GM23338 (cell line): ENCODE measurements around the gene SNCB. TPM values are rescaled to one million over a fixed set of nuclear protein-coding genes. Genes with fewer than 3 reads are reported as not detected.

Source experiments
- ATAC-seq: fragments of 200-7000 bp; cut with Tn5 transposase; 3 replicates; pipeline ENCODE4 v1.9.1; 2020
- DNase-seq: peaks from one replicate; pipeline ENCODE4 v3.0.0-alpha.2; 2015; ENCODE audit warnings: low spot score
- H2AFZ ChIP-seq: fragments of 200-600 bp; sonication (generic); 2 replicates; pipeline ENCODE4 v1.8.0; 2016; ENCODE audit warnings: antibody characterized with exemption, mild to moderate bottlenecking, moderate library complexity
- H3F3A ChIP-seq: fragments of 200-600 bp; sonication (generic); replicated peaks from 2 replicates; pipeline ENCODE4 v1.8.0; 2017; ENCODE audit warnings: antibody characterized with exemption, mixed run types, low read depth
- H3K27ac ChIP-seq: fragments of 200-600 bp; sonication (generic); 2 replicates; pipeline ENCODE4 v1.6.1; 2016; ENCODE audit warnings: low read depth
- H3K27me3 ChIP-seq: fragments of 200-600 bp; sonication (generic); 2 replicates; pipeline ENCODE4 v1.8.0; 2016; ENCODE audit warnings: mild to moderate bottlenecking, mixed run types, moderate library complexity; ENCODE audit not compliant: insufficient read depth
- H3K36me3 ChIP-seq: fragments of 200-600 bp; sonication (generic); 2 replicates; pipeline ENCODE4 v1.8.0; 2016; ENCODE audit warnings: mild to moderate bottlenecking; ENCODE audit not compliant: insufficient read depth
- H3K4me1 ChIP-seq: fragments of 200-600 bp; sonication (generic); 2 replicates; pipeline ENCODE4 v1.8.0; 2016; ENCODE audit warnings: mild to moderate bottlenecking, moderate library complexity; ENCODE audit not compliant: insufficient read depth
- H3K4me2 ChIP-seq: fragments of 200-600 bp; sonication (generic); 2 replicates; pipeline ENCODE4 v1.7.1; 2017; ENCODE audit warnings: mixed run types
- H3K4me3 ChIP-seq: fragments of 200-600 bp; sonication (generic); 2 replicates; pipeline ENCODE4 v1.6.1; 2016; ENCODE audit warnings: mixed run types
- H3K79me2 ChIP-seq: fragments of 200-600 bp; sonication (generic); replicated peaks from 2 replicates; pipeline ENCODE4 v1.8.0; 2017; ENCODE audit warnings: mild to moderate bottlenecking; ENCODE audit not compliant: insufficient read depth
- H3K9me2 ChIP-seq: fragments of 200-600 bp; sonication (generic); 2 replicates; pipeline ENCODE4 v1.8.0; 2017; ENCODE audit not compliant: insufficient read depth
- H4K20me1 ChIP-seq: fragments of 200-600 bp; sonication (generic); replicated peaks from 2 replicates; pipeline ENCODE4 v1.8.0; 2017; ENCODE audit warnings: mild to moderate bottlenecking; ENCODE audit not compliant: insufficient read depth
- H3K27ac Mint-ChIP-seq: 2 replicates; pipeline ENCODE4 v1.8.0; 2020; ENCODE audit warnings: inconsistent platforms, mild to moderate bottlenecking, moderate library complexity, mixed read lengths
- H3K27me3 Mint-ChIP-seq: 3 replicates; pipeline ENCODE4 v1.8.0; 2022; ENCODE audit warnings: low read depth, mild to moderate bottlenecking, moderate library complexity, mixed read lengths, inconsistent platforms; ENCODE audit not compliant: insufficient read depth, poor library complexity
- H3K36me3 Mint-ChIP-seq: 3 replicates; pipeline ENCODE4 v1.8.0; 2021; ENCODE audit warnings: low read depth, mild to moderate bottlenecking, inconsistent platforms, moderate library complexity, mixed read lengths
- H3K4me1 Mint-ChIP-seq: 3 replicates; pipeline ENCODE4 v1.8.0; 2020; ENCODE audit warnings: mild to moderate bottlenecking, inconsistent platforms, mixed read lengths
- H3K4me3 Mint-ChIP-seq: 3 replicates; pipeline ENCODE4 v1.8.0; 2021; ENCODE audit warnings: moderate library complexity, mild to moderate bottlenecking, inconsistent platforms, mixed read lengths
- H3K9me3 Mint-ChIP-seq: 3 replicates; pipeline ENCODE4 v1.8.0; 2020; ENCODE audit warnings: moderate library complexity, mild to moderate bottlenecking, inconsistent platforms, mixed read lengths
- CREB1 ChIP-seq: fragments of 250-450 bp; sonication (Bioruptor Pico); IDR thresholded peaks from 2 replicates; pipeline ENCODE4 v1.5.0; 2020; ENCODE audit warnings: low read depth, mild to moderate bottlenecking, moderate library complexity
- EZH2 ChIP-seq: fragments of 200-600 bp; sonication (generic); IDR thresholded peaks from one replicate; pipeline ENCODE4 v1.8.0; 2017; ENCODE audit warnings: antibody characterized with exemption, mild to moderate bottlenecking, low read depth; ENCODE audit not compliant: unreplicated experiment
- EZH2phosphoT487 ChIP-seq: fragments of 200-600 bp; sonication (generic); IDR thresholded peaks from one replicate; pipeline ENCODE4 v1.8.1; 2018; ENCODE audit warnings: antibody characterized with exemption; ENCODE audit not compliant: unreplicated experiment
- JUNB ChIP-seq: IDR thresholded peaks from one replicate; pipeline ENCODE4 v1.6.1; 2016; ENCODE audit warnings: antibody characterized with exemption; ENCODE audit not compliant: unreplicated experiment
- NANOG ChIP-seq: IDR thresholded peaks from 2 replicates; pipeline ENCODE4 v1.6.1; 2016; ENCODE audit warnings: antibody characterized with exemption, borderline replicate concordance
- POLR2AphosphoS5 ChIP-seq: IDR thresholded peaks from 2 replicates; pipeline ENCODE4 v1.6.1; 2016; ENCODE audit warnings: antibody characterized with exemption, low read depth
- STAT1 ChIP-seq: IDR thresholded peaks from one replicate; pipeline ENCODE4 v1.6.1; 2016; ENCODE audit warnings: antibody characterized with exemption; ENCODE audit not compliant: unreplicated experiment
- ZNF114 ChIP-seq: fragments of 250-450 bp; sonication (Bioruptor Pico); IDR thresholded peaks from 2 replicates; pipeline ENCODE4 v1.5.0; 2020; ENCODE audit warnings: mild to moderate bottlenecking, moderate library complexity
- ZNF331 ChIP-seq: fragments of 250-450 bp; sonication (Bioruptor Pico); IDR thresholded peaks from 2 replicates; pipeline ENCODE4 v1.5.0; 2020; ENCODE audit warnings: low read depth, mild to moderate bottlenecking, moderate library complexity
- polyA plus RNA-seq: library from polyadenylated mRNA; unstranded; fragments of >200 nt; fragmentation: Nextera tagmentation; extraction: Ambion mirVana; gene quantifications from 2 replicates; pipeline ENCODE4 v1.2.1, GENCODE V29; 2016
- total RNA-seq: library from RNA; depleted of rRNA; stranded (reverse); fragments of >200 nt; shearing (Covaris generic); gene quantifications from 2 replicates; pipeline ENCODE4 v1.2.3, GENCODE V29; 2014
- TF ChIP-seq, protein P1 (sequence below): fragments of 250-450 bp; sonication (Bioruptor Pico); IDR thresholded peaks from 2 replicates; pipeline ENCODE4 v1.5.0; 2020; ENCODE audit warnings: mild to moderate bottlenecking, moderate library complexity
- TF ChIP-seq, protein P2 (sequence below): IDR thresholded peaks from 2 replicates; pipeline ENCODE4 v1.6.1; 2016; ENCODE audit warnings: antibody characterized with exemption
- TF ChIP-seq, protein P3 (sequence below): IDR thresholded peaks from one replicate; pipeline ENCODE4 v1.6.1; 2018; ENCODE audit warnings: antibody characterized with exemption; ENCODE audit not compliant: unreplicated experiment
- TF ChIP-seq, protein P4 (sequence below), 2 experiments: fragments of 200-600 bp in 1 of 2; sonication (generic) in 1 of 2; conservative IDR thresholded peaks; 2 replicates each; pipeline versions ENCODE4 v1.5.1 to v1.6.1; 2016 to 2017; ENCODE audit warnings: antibody characterized with exemption in 2 of 2, low read depth in 2 of 2, mild to moderate bottlenecking in 2 of 2, moderate library complexity in 1 of 2

SNCB gene
- total and polyA plus RNA-seq, 2 experiments from 2014 or later = 3.6 to 13.5 TPM

DNA sequence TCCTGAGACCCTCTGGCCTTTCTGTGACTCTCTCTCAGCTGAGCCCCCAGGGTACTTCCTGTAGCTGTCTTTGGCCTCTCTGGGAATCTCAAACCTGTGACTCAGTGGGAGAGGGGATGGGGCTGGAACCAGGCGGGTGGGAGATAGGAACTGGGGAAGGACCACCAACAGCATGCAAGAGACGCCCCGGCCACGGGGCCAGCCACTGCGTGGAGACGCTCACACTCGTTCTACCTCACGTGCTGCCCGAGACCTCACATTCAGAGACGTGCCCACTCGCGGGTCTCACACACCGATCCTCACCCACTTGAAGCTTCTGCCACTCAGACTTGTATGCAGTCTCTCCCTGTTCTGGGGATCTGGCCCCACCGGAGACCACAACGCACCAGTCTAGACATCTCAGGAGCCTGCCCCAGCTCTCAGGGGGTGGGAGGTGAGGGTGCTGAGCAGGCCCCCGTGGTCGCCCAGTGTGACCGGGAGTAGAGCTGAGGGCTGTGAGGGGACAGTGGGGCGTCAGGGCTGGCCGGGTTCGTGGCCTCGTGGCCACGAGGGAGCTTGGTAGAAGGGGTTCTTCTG lies 34.2 kb downstream of the SNCB start:
- peak overlapping the region; percentile 93; the same call in 1 of the 2 replicates for H2AFZ ChIP-seq
- TF ChIP-seq JUNB (no peak), ZNF331 (CRISPR knock-in tag) (no peak), POLR2AphosphoS5 (no peak), CREB1 (CRISPR knock-in tag) (no peak), EZH2 (no peak), ZNF114 (no peak), NANOG (no peak), EZH2phosphoT487 (no peak), STAT1 (no peak)
- TF ChIP-seq, protein P1, sequence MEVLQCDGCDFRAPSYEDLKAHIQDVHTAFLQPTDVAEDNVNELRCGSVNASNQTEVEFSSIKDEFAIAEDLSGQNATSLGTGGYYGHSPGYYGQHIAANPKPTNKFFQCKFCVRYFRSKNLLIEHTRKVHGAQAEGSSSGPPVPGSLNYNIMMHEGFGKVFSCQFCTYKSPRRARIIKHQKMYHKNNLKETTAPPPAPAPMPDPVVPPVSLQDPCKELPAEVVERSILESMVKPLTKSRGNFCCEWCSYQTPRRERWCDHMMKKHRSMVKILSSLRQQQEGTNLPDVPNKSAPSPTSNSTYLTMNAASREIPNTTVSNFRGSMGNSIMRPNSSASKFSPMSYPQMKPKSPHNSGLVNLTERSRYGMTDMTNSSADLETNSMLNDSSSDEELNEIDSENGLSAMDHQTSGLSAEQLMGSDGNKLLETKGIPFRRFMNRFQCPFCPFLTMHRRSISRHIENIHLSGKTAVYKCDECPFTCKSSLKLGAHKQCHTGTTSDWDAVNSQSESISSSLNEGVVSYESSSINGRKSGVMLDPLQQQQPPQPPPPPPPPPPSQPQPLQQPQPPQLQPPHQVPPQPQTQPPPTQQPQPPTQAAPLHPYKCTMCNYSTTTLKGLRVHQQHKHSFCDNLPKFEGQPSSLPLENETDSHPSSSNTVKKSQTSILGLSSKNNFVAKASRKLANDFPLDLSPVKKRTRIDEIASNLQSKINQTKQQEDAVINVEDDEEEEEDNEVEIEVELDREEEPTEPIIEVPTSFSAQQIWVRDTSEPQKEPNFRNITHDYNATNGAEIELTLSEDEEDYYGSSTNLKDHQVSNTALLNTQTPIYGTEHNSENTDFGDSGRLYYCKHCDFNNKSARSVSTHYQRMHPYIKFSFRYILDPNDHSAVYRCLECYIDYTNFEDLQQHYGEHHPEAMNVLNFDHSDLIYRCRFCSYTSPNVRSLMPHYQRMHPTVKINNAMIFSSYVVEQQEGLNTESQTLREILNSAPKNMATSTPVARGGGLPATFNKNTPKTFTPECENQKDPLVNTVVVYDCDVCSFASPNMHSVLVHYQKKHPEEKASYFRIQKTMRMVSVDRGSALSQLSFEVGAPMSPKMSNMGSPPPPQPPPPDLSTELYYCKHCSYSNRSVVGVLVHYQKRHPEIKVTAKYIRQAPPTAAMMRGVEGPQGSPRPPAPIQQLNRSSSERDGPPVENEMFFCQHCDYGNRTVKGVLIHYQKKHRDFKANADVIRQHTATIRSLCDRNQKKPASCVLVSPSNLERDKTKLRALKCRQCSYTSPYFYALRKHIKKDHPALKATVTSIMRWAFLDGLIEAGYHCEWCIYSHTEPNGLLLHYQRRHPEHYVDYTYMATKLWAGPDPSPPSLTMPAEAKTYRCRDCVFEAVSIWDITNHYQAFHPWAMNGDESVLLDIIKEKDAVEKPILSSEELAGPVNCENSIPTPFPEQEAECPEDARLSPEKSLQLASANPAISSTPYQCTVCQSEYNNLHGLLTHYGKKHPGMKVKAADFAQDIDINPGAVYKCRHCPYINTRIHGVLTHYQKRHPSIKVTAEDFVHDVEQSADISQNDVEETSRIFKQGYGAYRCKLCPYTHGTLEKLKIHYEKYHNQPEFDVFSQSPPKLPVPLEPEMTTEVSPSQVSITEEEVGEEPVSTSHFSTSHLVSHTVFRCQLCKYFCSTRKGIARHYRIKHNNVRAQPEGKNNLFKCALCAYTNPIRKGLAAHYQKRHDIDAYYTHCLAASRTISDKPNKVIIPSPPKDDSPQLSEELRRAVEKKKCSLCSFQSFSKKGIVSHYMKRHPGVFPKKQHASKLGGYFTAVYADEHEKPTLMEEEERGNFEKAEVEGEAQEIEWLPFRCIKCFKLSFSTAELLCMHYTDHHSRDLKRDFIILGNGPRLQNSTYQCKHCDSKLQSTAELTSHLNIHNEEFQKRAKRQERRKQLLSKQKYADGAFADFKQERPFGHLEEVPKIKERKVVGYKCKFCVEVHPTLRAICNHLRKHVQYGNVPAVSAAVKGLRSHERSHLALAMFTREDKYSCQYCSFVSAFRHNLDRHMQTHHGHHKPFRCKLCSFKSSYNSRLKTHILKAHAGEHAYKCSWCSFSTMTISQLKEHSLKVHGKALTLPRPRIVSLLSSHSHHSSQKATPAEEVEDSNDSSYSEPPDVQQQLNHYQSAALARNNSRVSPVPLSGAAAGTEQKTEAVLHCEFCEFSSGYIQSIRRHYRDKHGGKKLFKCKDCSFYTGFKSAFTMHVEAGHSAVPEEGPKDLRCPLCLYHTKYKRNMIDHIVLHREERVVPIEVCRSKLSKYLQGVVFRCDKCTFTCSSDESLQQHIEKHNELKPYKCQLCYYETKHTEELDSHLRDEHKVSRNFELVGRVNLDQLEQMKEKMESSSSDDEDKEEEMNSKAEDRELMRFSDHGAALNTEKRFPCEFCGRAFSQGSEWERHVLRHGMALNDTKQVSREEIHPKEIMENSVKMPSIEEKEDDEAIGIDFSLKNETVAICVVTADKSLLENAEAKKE (CRISPR knock-in tag) = no peak
- TF ChIP-seq, protein P2, sequence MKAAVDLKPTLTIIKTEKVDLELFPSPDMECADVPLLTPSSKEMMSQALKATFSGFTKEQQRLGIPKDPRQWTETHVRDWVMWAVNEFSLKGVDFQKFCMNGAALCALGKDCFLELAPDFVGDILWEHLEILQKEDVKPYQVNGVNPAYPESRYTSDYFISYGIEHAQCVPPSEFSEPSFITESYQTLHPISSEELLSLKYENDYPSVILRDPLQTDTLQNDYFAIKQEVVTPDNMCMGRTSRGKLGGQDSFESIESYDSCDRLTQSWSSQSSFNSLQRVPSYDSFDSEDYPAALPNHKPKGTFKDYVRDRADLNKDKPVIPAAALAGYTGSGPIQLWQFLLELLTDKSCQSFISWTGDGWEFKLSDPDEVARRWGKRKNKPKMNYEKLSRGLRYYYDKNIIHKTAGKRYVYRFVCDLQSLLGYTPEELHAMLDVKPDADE = no peak
- TF ChIP-seq, protein P3, sequence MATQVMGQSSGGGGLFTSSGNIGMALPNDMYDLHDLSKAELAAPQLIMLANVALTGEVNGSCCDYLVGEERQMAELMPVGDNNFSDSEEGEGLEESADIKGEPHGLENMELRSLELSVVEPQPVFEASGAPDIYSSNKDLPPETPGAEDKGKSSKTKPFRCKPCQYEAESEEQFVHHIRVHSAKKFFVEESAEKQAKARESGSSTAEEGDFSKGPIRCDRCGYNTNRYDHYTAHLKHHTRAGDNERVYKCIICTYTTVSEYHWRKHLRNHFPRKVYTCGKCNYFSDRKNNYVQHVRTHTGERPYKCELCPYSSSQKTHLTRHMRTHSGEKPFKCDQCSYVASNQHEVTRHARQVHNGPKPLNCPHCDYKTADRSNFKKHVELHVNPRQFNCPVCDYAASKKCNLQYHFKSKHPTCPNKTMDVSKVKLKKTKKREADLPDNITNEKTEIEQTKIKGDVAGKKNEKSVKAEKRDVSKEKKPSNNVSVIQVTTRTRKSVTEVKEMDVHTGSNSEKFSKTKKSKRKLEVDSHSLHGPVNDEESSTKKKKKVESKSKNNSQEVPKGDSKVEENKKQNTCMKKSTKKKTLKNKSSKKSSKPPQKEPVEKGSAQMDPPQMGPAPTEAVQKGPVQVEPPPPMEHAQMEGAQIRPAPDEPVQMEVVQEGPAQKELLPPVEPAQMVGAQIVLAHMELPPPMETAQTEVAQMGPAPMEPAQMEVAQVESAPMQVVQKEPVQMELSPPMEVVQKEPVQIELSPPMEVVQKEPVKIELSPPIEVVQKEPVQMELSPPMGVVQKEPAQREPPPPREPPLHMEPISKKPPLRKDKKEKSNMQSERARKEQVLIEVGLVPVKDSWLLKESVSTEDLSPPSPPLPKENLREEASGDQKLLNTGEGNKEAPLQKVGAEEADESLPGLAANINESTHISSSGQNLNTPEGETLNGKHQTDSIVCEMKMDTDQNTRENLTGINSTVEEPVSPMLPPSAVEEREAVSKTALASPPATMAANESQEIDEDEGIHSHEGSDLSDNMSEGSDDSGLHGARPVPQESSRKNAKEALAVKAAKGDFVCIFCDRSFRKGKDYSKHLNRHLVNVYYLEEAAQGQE = no peak
- TF ChIP-seq, protein P4, sequence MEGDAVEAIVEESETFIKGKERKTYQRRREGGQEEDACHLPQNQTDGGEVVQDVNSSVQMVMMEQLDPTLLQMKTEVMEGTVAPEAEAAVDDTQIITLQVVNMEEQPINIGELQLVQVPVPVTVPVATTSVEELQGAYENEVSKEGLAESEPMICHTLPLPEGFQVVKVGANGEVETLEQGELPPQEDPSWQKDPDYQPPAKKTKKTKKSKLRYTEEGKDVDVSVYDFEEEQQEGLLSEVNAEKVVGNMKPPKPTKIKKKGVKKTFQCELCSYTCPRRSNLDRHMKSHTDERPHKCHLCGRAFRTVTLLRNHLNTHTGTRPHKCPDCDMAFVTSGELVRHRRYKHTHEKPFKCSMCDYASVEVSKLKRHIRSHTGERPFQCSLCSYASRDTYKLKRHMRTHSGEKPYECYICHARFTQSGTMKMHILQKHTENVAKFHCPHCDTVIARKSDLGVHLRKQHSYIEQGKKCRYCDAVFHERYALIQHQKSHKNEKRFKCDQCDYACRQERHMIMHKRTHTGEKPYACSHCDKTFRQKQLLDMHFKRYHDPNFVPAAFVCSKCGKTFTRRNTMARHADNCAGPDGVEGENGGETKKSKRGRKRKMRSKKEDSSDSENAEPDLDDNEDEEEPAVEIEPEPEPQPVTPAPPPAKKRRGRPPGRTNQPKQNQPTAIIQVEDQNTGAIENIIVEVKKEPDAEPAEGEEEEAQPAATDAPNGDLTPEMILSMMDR (conservative IDR thresholded peaks at IDR 0.05; ENCODE audit: low read depth in 2 of 2) = no peak
- H3K36me3 ChIP-seq = no peaks in the 10 kb centered on the region
- H3K27me3 Mint-ChIP-seq = peaks cover 22% of the 10 kb centered on the region
- peak overlapping the region; percentile 73; the same call in 1 of the 2 replicates for H3K4me2 ChIP-seq
- peak overlapping the region; percentile 63 for H3K4me3 Mint-ChIP-seq
- no peaks in the 10 kb centered on the region for H4K20me1 ChIP-seq
- H3K4me3 ChIP-seq = peak overlapping the region; percentile 49; the same call in 1 of the 2 replicates
- no peak for ATAC-seq
- H3K4me1 ChIP-seq = no peaks in the 10 kb centered on the region
- H3K27ac Mint-ChIP-seq = no peak overlapping the region
- no peak overlapping the region for H3K27ac ChIP-seq
- no peaks in the 10 kb centered on the region; the same call in 2 of the 3 replicates for H3K4me1 Mint-ChIP-seq
- H3F3A ChIP-seq = peaks cover 3% of the 10 kb centered on the region; the same call in 1 of the 2 replicates
- no peak for DNase-seq
- peaks cover 9% of the 10 kb centered on the region for H3K9me2 ChIP-seq
- H3K79me2 ChIP-seq = no peaks in the 10 kb centered on the region
- H3K27me3 ChIP-seq = peaks cover 16% of the 10 kb centered on the region
- peaks cover 13% of the 10 kb centered on the region for H3K9me3 Mint-ChIP-seq
- H3K36me3 Mint-ChIP-seq = peaks cover 22% of the 10 kb centered on the region
